Fibroblast of pulmonary artery (primary cell): Measurements from ENCODE around the gene RGS9.

Source experiments
- DNase-seq: peaks from one replicate; pipeline ENCODE4 v3.0.0-alpha.2; 2010; ENCODE audit warnings: low read depth
- H3K4me3 ChIP-seq: replicated peaks from 2 replicates; pipeline ENCODE4 v1.5.1; 2011; ENCODE audit warnings: low read depth, mild to moderate bottlenecking, control low read depth, low read length, moderate library complexity
- CTCF ChIP-seq: IDR thresholded peaks from 2 replicates; pipeline ENCODE4 v1.5.1; 2011; ENCODE audit warnings: mild to moderate bottlenecking, control low read depth, low read length, inconsistent platforms; ENCODE audit errors: missing control alignments

The RGS9 gene

GRCh38 chr17:65259281-65259680, 122.1 kb downstream of the RGS9 start:
- TF ChIP-seq CTCF, result no peak
- no peak overlapping the region for H3K4me3 ChIP-seq
- no peak for DNase-seq

GRCh38 chr17:65259696-65260485, 122.7 kb downstream of the RGS9 start:
- H3K4me3 ChIP-seq, result no peak overlapping the region
- no peak for DNase-seq
- TF ChIP-seq CTCF, result no peak

- DNase-seq, result no peak
- TF ChIP-seq CTCF, result no peak
- no peak overlapping the region for H3K4me3 ChIP-seq
These were observed 123.5 kb downstream of the RGS9 start for GRCh38 chr17:65260626-65261025.

GRCh38 chr17:65261152-65261551, 124.0 kb downstream of the RGS9 start:
- TF ChIP-seq CTCF, result no peak
- no peak overlapping the region for H3K4me3 ChIP-seq
- DNase-seq, result no peak

- peak; percentile 63 for DNase-seq
- TF ChIP-seq CTCF, result no peak
- H3K4me3 ChIP-seq, result no peak overlapping the region
These were observed 124.8 kb downstream of the RGS9 start for GRCh38 chr17:65261682-65262636.

- no peak for TF ChIP-seq CTCF
- H3K4me3 ChIP-seq, result no peak overlapping the region
- no peak for DNase-seq
These were observed 128.1 kb downstream of the RGS9 start for GRCh38 chr17:65265276-65265675.
